A549 (cell line): ENCODE results near the gene ITGA11. TPM values are rescaled to one million over a fixed set of nuclear protein-coding genes. Genes with fewer than 3 reads are reported as not detected.

Experiments
- ATAC-seq, 2 experiments: fragments of 200-7000 bp in 1 of 2; fragments of >200 bp in 1 of 2; cut with Nextera tagmentation in 1 of 2; cut with Tn5 transposase in 1 of 2; 3 replicates each; pipeline versions ENCODE4 v1.8.0 to v1.9.1; 2018 to 2020; ENCODE audit warnings: mild to moderate bottlenecking in 1 of 2, moderate library complexity in 1 of 2
- CTCF ChIA-PET: fragments of 300-600 bp; sonication (Branson Sonifier 250); formaldehyde crosslinking; extraction: SDS; loops from one replicate; lab custom pipeline; 2021; ENCODE audit warnings: antibody characterized with exemption, inconsistent platforms; lab: Yijun Ruan, JAX
- POLR2A ChIA-PET: fragments of 350-600 bp; formaldehyde crosslinking; extraction: SDS; loops from one replicate; lab custom pipeline; 2021; ENCODE audit warnings: antibody characterized with exemption, inconsistent platforms; lab: Yijun Ruan, JAX
- DNase-seq, 2 experiments: peaks; one replicate each; pipeline versions ENCODE4 v3.0.0 to v3.0.0-alpha.2; 2011 to 2016; ENCODE audit warnings: low read depth in 1 of 2, low spot score in 1 of 2
- FAIRE-seq: peaks from 2 replicates; lab custom pipeline; 2011; peaks lifted over from hg19 to GRCh38; lab: Jason Lieb, UNC
- H3K27ac ChIP-seq, 2 experiments: fragments of >200 bp; sonication (Bioruptor Twin); formaldehyde crosslinking; 3 replicates each; pipeline ENCODE4 v1.5.1; 2016 to 2017
- H3K4me1 ChIP-seq: fragments of >200 bp; sonication (Bioruptor Twin); formaldehyde crosslinking; 3 replicates; pipeline ENCODE4 v1.6.1; 2016
- H3K4me2 ChIP-seq: fragments of >200 bp; sonication (Bioruptor Twin); formaldehyde crosslinking; 3 replicates; pipeline ENCODE4 v1.6.1; 2016
- H3K4me3 ChIP-seq: fragments of >200 bp; sonication (Bioruptor Twin); formaldehyde crosslinking; 3 replicates; pipeline ENCODE4 v1.5.1; 2016
- H3K9me3 ChIP-seq: fragments of >200 bp; sonication (Bioruptor Twin); formaldehyde crosslinking; 3 replicates; pipeline ENCODE4 v1.6.1; 2016
- CHD2 ChIP-seq: fragments of 150-350 bp; IDR thresholded peaks from 2 replicates; pipeline ENCODE4 v1.6.1; 2014; ENCODE audit warnings: low read length; ENCODE audit not compliant: partially characterized antibody
- CHD4 ChIP-seq: fragments of 200-600 bp; sonication (generic); IDR thresholded peaks from 2 replicates; pipeline ENCODE4 v1.6.1; 2016; ENCODE audit warnings: antibody characterized with exemption, mild to moderate bottlenecking, borderline replicate concordance
- E2F6 ChIP-seq: IDR thresholded peaks from 2 replicates; pipeline ENCODE4 v1.6.1; 2012; ENCODE audit warnings: low read depth, borderline replicate concordance
- EHF ChIP-seq: fragments of 250-450 bp; sonication (Bioruptor Pico); IDR thresholded peaks from 2 replicates; pipeline ENCODE4 v1.5.0; 2020; ENCODE audit warnings: mild to moderate bottlenecking
- EHMT2 ChIP-seq: fragments of 200-600 bp; sonication (generic); IDR thresholded peaks from 2 replicates; pipeline ENCODE4 v1.6.1; 2016; ENCODE audit warnings: antibody characterized with exemption, low read depth, mild to moderate bottlenecking, moderate library complexity
- EP300 ChIP-seq, 2 experiments: fragments of >200 bp; sonication (Bioruptor Twin); formaldehyde crosslinking; IDR thresholded peaks; 2 replicates in 1 of 2; 3 replicates in 1 of 2; pipeline ENCODE4 v1.6.1; 2016 to 2017
- FOSB ChIP-seq: fragments of 250-450 bp; sonication (Bioruptor Pico); IDR thresholded peaks from 2 replicates; pipeline ENCODE4 v1.5.0; 2020; ENCODE audit warnings: mild to moderate bottlenecking, moderate library complexity
- FOXS1 ChIP-seq: fragments of 250-450 bp; sonication (Bioruptor Pico); IDR thresholded peaks from 2 replicates; pipeline ENCODE4 v1.5.0; 2020; ENCODE audit warnings: mild to moderate bottlenecking, moderate library complexity
- HDAC2 ChIP-seq: fragments of 200-600 bp; sonication (generic); IDR thresholded peaks from 2 replicates; pipeline ENCODE4 v1.6.1; 2016
- HEYL ChIP-seq: fragments of 250-450 bp; sonication (Bioruptor Pico); IDR thresholded peaks from 2 replicates; pipeline ENCODE4 v1.8.0; 2021; ENCODE audit warnings: mild to moderate bottlenecking, moderate library complexity
- HOXA7 ChIP-seq: fragments of 250-450 bp; sonication (Bioruptor Pico); IDR thresholded peaks from 2 replicates; pipeline ENCODE4 v1.5.0; 2020; ENCODE audit warnings: mild to moderate bottlenecking, moderate library complexity
- HOXB5 ChIP-seq: fragments of 250-450 bp; sonication (Bioruptor Pico); IDR thresholded peaks from 2 replicates; pipeline ENCODE4 v1.5.0; 2020; ENCODE audit warnings: mild to moderate bottlenecking, moderate library complexity
- JUN ChIP-seq, 2 experiments: fragments of >200 bp; sonication (Bioruptor Twin); formaldehyde crosslinking; IDR thresholded peaks; 2 replicates in 1 of 2; 3 replicates in 1 of 2; pipeline ENCODE4 v1.6.1; 2016 to 2017
- KDM5A ChIP-seq: fragments of 200-600 bp; sonication (generic); IDR thresholded peaks from 2 replicates; pipeline ENCODE4 v1.6.1; 2016; ENCODE audit warnings: antibody characterized with exemption, mild to moderate bottlenecking
- MAZ ChIP-seq: fragments of 150-350 bp; IDR thresholded peaks from 2 replicates; pipeline ENCODE4 v1.6.1; 2014; ENCODE audit warnings: antibody characterized with exemption, low read depth, low read length, borderline replicate concordance
- MYC ChIP-seq: IDR thresholded peaks from 2 replicates; pipeline ENCODE4 v1.6.1; 2012; ENCODE audit warnings: mild to moderate bottlenecking, inconsistent platforms, low read length, improper control_type of control experiment, borderline replicate concordance
- NR3C1 ChIP-seq: fragments of >200 bp; sonication (Bioruptor Twin); formaldehyde crosslinking; IDR thresholded peaks from 3 replicates; pipeline ENCODE4 v1.6.1; 2017
- PHF8 ChIP-seq: fragments of 200-600 bp; sonication (generic); IDR thresholded peaks from 2 replicates; pipeline ENCODE4 v1.6.1; 2016; ENCODE audit warnings: low read depth, mild to moderate bottlenecking, antibody characterized with exemption, moderate library complexity, borderline replicate concordance
- POLR2AphosphoS2 ChIP-seq: conservative IDR thresholded peaks from 2 replicates; pipeline ENCODE4 v1.6.1; 2012; ENCODE audit warnings: low read length, improper control_type of control experiment, inconsistent platforms
- RARB ChIP-seq: fragments of 250-450 bp; sonication (Bioruptor Pico); IDR thresholded peaks from 2 replicates; pipeline ENCODE4 v1.8.0; 2021; ENCODE audit warnings: mild to moderate bottlenecking, moderate library complexity
- REST ChIP-seq: fragments of 200-600 bp; sonication (generic); IDR thresholded peaks from 2 replicates; pipeline ENCODE4 v1.6.1; 2016; ENCODE audit warnings: antibody characterized with exemption, mild to moderate bottlenecking, moderate library complexity
- SREBF2 ChIP-seq: fragments of 450-650 bp; IDR thresholded peaks from 2 replicates; pipeline ENCODE4 v1.6.1; 2014; ENCODE audit warnings: mild to moderate bottlenecking, moderate library complexity
- TP53 ChIP-seq: fragments of 250-450 bp; sonication (Bioruptor Pico); IDR thresholded peaks from 2 replicates; pipeline ENCODE4 v1.5.0; 2021; ENCODE audit warnings: mild to moderate bottlenecking, moderate library complexity
- ZNF302 ChIP-seq: fragments of 250-450 bp; sonication (Bioruptor Pico); IDR thresholded peaks from 2 replicates; pipeline ENCODE4 v1.9.0; 2021; ENCODE audit warnings: inconsistent platforms, mild to moderate bottlenecking, moderate library complexity
- ZSCAN20 ChIP-seq: fragments of 250-450 bp; sonication (Bioruptor Pico); IDR thresholded peaks from 2 replicates; pipeline ENCODE4 v1.8.0; 2022; ENCODE audit warnings: mild to moderate bottlenecking, moderate library complexity
- WGBS: methylation state at CpG from one replicate; pipeline ENCODE4 v1.1.6; 2017; ENCODE audit errors: missing lambda C conversion rate; 5-methylcytosine and 5-hydroxymethylcytosine counted together
- polyA plus RNA-seq, 4 experiments: library from polyadenylated mRNA; depleted of rRNA in 3 of 4; stranded (reverse); fragments of >200 nt; fragmentation: RNase III in 1 of 4; extraction: RNeasy Plus Mini Kit Qiagen cat#74134 plus additional on column Dnase treatment in 1 of 4; gene quantifications; 2 replicates in 3 of 4; 3 replicates in 1 of 4; pipeline ENCODE4 v1.2.3, GENCODE V29; 2011 to 2017
- TF ChIP-seq, protein P1 (sequence below): IDR thresholded peaks from 2 replicates; pipeline ENCODE4 v1.6.1; 2012
- TF ChIP-seq, protein P2 (sequence below): fragments of 250-450 bp; sonication (Bioruptor Pico); IDR thresholded peaks from 2 replicates; pipeline ENCODE4 v1.5.0; 2020; ENCODE audit warnings: low read depth, mild to moderate bottlenecking, moderate library complexity

The ITGA11 gene
- polyA plus RNA-seq, 2 of the 4 experiments (the other 2 are of a cell fraction): 8.3 to 17.2 TPM

DNA sequence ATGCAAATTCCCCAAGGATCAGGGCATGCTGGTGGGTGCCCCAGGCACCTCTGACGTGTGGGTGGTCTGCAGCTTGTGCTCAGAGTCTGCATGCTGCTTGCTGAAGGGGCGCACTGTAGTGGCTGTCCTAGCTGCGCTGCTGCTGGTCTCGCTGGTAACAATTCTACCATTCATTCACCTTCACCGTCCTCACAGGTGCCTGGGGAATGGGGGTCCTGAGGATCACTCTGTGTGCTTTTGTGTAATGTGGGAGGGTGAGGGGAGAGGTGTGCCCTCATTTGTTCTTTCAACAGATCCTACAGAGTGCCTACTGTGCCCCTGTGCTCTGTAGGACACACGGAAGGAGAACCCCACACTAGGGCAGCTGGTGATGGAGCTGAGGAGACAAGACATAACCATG lies 2.1 kb upstream of the ITGA11 start:
- Histone ChIP-seq H3K4me2 (no peak overlapping the region), H3K27ac (no peak overlapping the region), H3K4me3 (no peak overlapping the region), H3K9me3 (no peaks in the 10 kb centered on the region), H3K4me1 (peaks cover 7% of the 10 kb centered on the region)
- DNase-seq (no peak), FAIRE-seq (no peak), ATAC-seq (no peak)
- POLR2A ChIA-PET: no interaction called here
- no peak for TF ChIP-seq POLR2AphosphoS2
- no peak for TF ChIP-seq CHD2
- no peak for TF ChIP-seq HDAC2
- TF ChIP-seq, protein P1, sequence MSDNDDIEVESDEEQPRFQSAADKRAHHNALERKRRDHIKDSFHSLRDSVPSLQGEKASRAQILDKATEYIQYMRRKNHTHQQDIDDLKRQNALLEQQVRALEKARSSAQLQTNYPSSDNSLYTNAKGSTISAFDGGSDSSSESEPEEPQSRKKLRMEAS: no peak
- TF ChIP-seq EHMT2: no peak
- TF ChIP-seq PHF8: no peak
- TF ChIP-seq E2F6: no peak
- TF ChIP-seq HEYL (CRISPR knock-in tag): no peak
- TF ChIP-seq REST: no peak
- TF ChIP-seq NR3C1: no peak
- 82% methylated on average over 5 of the region's 6 CpGs for WGBS
- CTCF ChIA-PET: interaction anchor here (0.6 to 1.0 kb wide), 3 partner anchors 116 to 604 kb away, joined by 3 read pairs; no protein-coding TSS in a partner anchor

DNA sequence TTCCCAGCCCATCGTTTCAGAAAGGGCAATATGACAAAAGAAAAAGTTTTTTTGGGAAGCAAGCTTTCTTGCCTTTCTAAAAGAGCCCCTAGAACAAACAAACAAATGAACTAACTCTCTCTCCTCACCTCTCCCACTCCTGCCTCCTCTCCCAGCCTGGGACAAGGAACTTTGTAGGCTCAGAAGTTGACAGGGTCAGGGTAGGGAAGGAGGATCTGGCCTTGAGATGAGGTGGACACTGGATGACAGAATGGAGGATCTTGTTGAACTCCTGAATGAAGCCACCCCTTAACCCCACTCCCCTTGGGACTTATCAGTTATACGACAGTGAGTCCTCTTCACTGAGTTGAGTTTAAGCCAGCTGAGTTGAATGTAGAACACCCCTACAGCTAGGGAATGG lies 1.6 kb upstream of the ITGA11 start:
- no peak for ATAC-seq
- no peak overlapping the region for H3K4me3 ChIP-seq
- no peak for DNase-seq
- FAIRE-seq: no peak
- H3K4me2 ChIP-seq: no peak overlapping the region
- WGBS: 68% methylated on average over 2 of the region's 2 CpGs
- H3K27ac ChIP-seq: no peak overlapping the region
- TF ChIP-seq ZSCAN20 (CRISPR knock-in tag) (no peak), TP53 (CRISPR knock-in tag) (no peak), SREBF2 (no peak), NR3C1 (no peak), E2F6 (no peak), ZNF302 (no peak), REST (no peak), CHD4 (no peak), KDM5A (no peak), HOXA7 (CRISPR knock-in tag) (no peak), HOXB5 (CRISPR knock-in tag) (no peak), EHF (CRISPR knock-in tag) (no peak), MAZ (no peak), JUN (IDR thresholded peaks at IDR 0.05) (no peak), FOSB (no peak), EP300 (IDR thresholded peaks at IDR 0.05) (no peak), FOXS1 (CRISPR knock-in tag) (no peak), RARB (CRISPR knock-in tag) (no peak), MYC (no peak)
- TF ChIP-seq, protein P2, sequence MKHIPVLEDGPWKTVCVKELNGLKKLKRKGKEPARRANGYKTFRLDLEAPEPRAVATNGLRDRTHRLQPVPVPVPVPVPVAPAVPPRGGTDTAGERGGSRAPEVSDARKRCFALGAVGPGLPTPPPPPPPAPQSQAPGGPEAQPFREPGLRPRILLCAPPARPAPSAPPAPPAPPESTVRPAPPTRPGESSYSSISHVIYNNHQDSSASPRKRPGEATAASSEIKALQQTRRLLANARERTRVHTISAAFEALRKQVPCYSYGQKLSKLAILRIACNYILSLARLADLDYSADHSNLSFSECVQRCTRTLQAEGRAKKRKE (CRISPR knock-in tag): no peak
- no peaks in the 10 kb centered on the region for H3K9me3 ChIP-seq
- POLR2A ChIA-PET: no interaction called here
- peaks cover 9% of the 10 kb centered on the region for H3K4me1 ChIP-seq
- CTCF ChIA-PET: interaction anchor here (0.6 to 1.3 kb wide), 3 partner anchors 48 to 604 kb away, joined by 3 read pairs; no protein-coding TSS in a partner anchor
